A673 (cell line): ENCODE data around the gene ESPN. TPM values are rescaled to one million over a fixed set of nuclear protein-coding genes. Genes with fewer than 3 reads are reported as not detected.
"Not testable (repeated sequence)": the region's sequence is repeated elsewhere in the genome, so short reads cannot be mapped to it uniquely, and the experiment has no call there.

Experiments
- BruUV-seq: library from RNA; stranded (reverse); fragments of 400-500 nt; replicated peaks from 2 replicates; lab custom pipeline; 2021; lab: Mats Ljungman, UMichigan
- CTCF ChIA-PET: fragments of 300-600 bp; sonication (Branson Sonifier 250); formaldehyde crosslinking; loops from one replicate; lab custom pipeline; 2022; ENCODE audit warnings: antibody characterized with exemption; lab: Charles Lee
- POLR2A ChIA-PET: fragments of 300-600 bp; sonication (Branson Sonifier 250); formaldehyde crosslinking; loops from one replicate; lab custom pipeline; 2022; ENCODE audit warnings: antibody characterized with exemption; ENCODE audit not compliant: low non-redundant PET; lab: Charles Lee
- DNase-seq: peaks from one replicate; pipeline ENCODE4 v3.0.0-alpha.2; 2015; ENCODE audit warnings: low spot score
- H3K27ac ChIP-seq: fragments of 200-600 bp; sonication (generic); 2 replicates; pipeline ENCODE4 v1.5.1; 2016; ENCODE audit warnings: mixed run types, low read depth, mild to moderate bottlenecking, mixed read lengths, antibody characterized with exemption, low read length; ENCODE audit not compliant: poor library complexity, severe bottlenecking
- H3K27me3 ChIP-seq: fragments of 200-600 bp; sonication (generic); replicated peaks from 2 replicates; pipeline ENCODE4 v1.6.1; 2017; ENCODE audit warnings: mixed run types, low read depth, mild to moderate bottlenecking, mixed read lengths, antibody characterized with exemption, low read length; ENCODE audit not compliant: insufficient read depth, poor library complexity
- H3K36me3 ChIP-seq: fragments of 200-600 bp; sonication (generic); 2 replicates; pipeline ENCODE4 v1.6.1; 2016; ENCODE audit warnings: mixed run types, mild to moderate bottlenecking, mixed read lengths, antibody characterized with exemption, low read length; ENCODE audit not compliant: insufficient read depth, poor library complexity, severe bottlenecking
- H3K4me1 ChIP-seq: fragments of 200-600 bp; sonication (generic); 2 replicates; pipeline ENCODE4 v1.6.1; 2017; ENCODE audit warnings: mixed run types, mild to moderate bottlenecking, mixed read lengths, antibody characterized with exemption, low read length; ENCODE audit not compliant: insufficient read depth, poor library complexity, severe bottlenecking
- H3K4me3 ChIP-seq: fragments of 200-600 bp; sonication (generic); 2 replicates; pipeline ENCODE4 v1.5.1; 2016; ENCODE audit warnings: low read depth, mixed run types, mild to moderate bottlenecking, mixed read lengths, low read length; ENCODE audit not compliant: poor library complexity, severe bottlenecking
- H3K9me3 ChIP-seq: fragments of 200-600 bp; sonication (generic); 2 replicates; pipeline ENCODE4 v1.6.1; 2016; ENCODE audit warnings: mixed run types, low read depth, mild to moderate bottlenecking, mixed read lengths, antibody characterized with exemption, low read length; ENCODE audit not compliant: poor library complexity, severe bottlenecking
- EZH2 ChIP-seq: fragments of 200-600 bp; sonication (generic); IDR thresholded peaks from 2 replicates; pipeline ENCODE4 v1.6.1; 2017; ENCODE audit warnings: borderline replicate concordance, low read depth, mild to moderate bottlenecking, mixed read lengths, antibody characterized with exemption, low read length; ENCODE audit not compliant: poor library complexity, severe bottlenecking
- intact Hi-C: fragments of 100-400 bp; cut with micrococcal nuclease; formaldehyde crosslinking; loops from one replicate; pipeline ENCODE4 v1.10.0; 2022; ENCODE audit not compliant: unreplicated experiment
- total RNA-seq: library from RNA; stranded (reverse); gene quantifications from 2 replicates; pipeline ENCODE4 v1.2.3, GENCODE V29; 2021
- TF ChIP-seq, protein P1 (sequence below): fragments of 300-800, 200-600 bp; sonication (generic); conservative IDR thresholded peaks from 2 replicates; pipeline ENCODE4 v1.5.1; 2017; ENCODE audit warnings: low read depth, mild to moderate bottlenecking, antibody characterized with exemption, low read length, moderate library complexity, mixed read lengths

ESPN gene
- total RNA-seq, 1 experiment from 2014 or later = not detected

DNA sequence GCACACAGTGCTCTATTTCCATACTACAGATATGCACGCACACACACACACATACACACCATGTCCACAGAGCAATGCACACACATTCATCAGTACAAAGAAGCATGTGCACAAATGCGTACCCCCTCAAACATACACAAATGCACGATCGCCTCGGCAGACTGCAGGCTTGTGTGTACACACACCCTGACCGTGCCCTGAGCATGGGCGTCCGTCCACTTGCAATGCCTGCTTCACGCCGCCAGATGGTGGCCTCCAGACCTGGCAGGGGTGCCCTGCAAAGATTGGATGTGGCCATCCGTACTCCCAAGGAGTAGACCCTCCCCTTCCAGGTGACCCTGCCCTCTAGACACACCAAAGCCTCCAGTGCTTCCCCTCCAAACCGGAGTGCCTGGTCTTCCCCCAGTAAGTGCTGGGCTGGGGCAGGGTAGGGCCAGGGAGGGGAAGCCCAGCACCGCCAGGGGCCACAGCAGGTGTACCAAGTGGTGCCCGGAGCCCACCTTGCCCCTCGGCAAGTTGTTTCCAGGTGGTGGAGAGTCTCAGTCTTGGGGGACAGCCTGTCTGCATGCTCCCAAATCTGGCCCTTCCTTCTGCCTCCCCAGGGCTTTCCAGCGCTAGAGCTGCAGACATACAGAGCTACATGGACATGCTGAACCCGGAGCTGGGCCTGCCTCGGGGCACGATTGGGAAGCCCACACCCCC, 20.6 kb downstream of the ESPN start:
- H3K4me1 ChIP-seq = no peaks in the 10 kb centered on the region
- no peaks in the 10 kb centered on the region for H3K36me3 ChIP-seq
- peaks cover 40% of the 10 kb centered on the region for H3K27me3 ChIP-seq
- ChIA-PET CTCF (interaction anchor here (1.2 kb wide), 1 partner anchor 22 kb away, joined by 4 read pairs; no protein-coding TSS in a partner anchor), POLR2A (no interaction called here)
- H3K27ac ChIP-seq = no peak overlapping the region
- H3K9me3 ChIP-seq = no peaks in the 10 kb centered on the region
- DNase-seq = no peak
- BruUV-seq = no TSS peak
- no peak overlapping the region for H3K4me3 ChIP-seq
- TF ChIP-seq, protein P1, sequence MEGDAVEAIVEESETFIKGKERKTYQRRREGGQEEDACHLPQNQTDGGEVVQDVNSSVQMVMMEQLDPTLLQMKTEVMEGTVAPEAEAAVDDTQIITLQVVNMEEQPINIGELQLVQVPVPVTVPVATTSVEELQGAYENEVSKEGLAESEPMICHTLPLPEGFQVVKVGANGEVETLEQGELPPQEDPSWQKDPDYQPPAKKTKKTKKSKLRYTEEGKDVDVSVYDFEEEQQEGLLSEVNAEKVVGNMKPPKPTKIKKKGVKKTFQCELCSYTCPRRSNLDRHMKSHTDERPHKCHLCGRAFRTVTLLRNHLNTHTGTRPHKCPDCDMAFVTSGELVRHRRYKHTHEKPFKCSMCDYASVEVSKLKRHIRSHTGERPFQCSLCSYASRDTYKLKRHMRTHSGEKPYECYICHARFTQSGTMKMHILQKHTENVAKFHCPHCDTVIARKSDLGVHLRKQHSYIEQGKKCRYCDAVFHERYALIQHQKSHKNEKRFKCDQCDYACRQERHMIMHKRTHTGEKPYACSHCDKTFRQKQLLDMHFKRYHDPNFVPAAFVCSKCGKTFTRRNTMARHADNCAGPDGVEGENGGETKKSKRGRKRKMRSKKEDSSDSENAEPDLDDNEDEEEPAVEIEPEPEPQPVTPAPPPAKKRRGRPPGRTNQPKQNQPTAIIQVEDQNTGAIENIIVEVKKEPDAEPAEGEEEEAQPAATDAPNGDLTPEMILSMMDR = no peak
- TF ChIP-seq EZH2 = no peak
- intact Hi-C loops = no loop called here

DNA sequence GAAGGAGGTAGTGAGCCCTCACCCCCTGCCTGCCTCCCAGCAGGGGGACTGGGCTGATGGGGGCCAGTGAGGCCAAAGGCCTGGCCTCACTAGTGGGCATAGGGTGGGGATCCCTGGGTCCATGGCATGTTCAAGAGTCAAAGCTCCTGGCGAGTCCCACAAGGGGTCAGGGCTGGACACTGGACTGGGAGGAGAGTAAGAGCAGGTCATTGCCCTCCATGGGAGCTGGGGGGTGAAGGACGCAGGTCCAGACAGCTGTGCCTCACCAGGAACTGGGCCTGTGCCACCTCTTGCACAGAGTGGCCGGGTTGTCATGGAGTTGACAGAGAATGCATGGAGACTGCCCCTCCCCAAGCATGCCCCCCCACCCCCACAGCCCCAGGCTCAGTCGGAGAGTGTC, 21.4 kb downstream of the ESPN start:
- intact Hi-C loops, H3K9me3 ChIP-seq, H3K27ac ChIP-seq, H3K36me3 ChIP-seq, CTCF ChIA-PET, POLR2A ChIA-PET, DNase-seq, H3K4me3 ChIP-seq, BruUV-seq, H3K4me1 ChIP-seq: not testable (repeated sequence)
- peaks cover 47% of the 10 kb centered on the region for H3K27me3 ChIP-seq

DNA sequence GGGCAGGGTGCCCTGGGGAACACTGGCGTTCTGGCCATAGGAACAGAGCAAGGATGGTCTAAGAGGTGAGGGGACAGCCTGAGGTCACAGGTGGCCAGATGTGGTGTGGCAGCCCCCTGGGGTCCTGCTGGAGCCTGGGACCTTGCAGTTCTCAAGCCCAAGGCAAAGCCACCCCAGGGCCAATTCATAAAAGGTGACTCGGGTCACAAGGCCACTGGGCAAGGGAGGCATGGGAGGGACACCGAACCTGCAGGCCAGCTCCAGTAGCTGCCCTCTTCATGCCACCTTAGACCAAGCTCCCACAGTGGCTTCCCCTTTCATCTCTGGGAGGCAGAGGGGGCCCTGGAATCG, 22.1 kb downstream of the ESPN start:
- Histone ChIP-seq H3K4me1 (no peaks in the 10 kb centered on the region), H3K36me3 (no peaks in the 10 kb centered on the region), H3K27ac (no peak overlapping the region), H3K9me3 (no peaks in the 10 kb centered on the region), H3K27me3 (peaks cover 54% of the 10 kb centered on the region), H3K4me3 (no peak overlapping the region)
- DNase-seq = no peak
- TF ChIP-seq, protein P1 = no peak
- TF ChIP-seq EZH2 = no peak
- ChIA-PET POLR2A (no interaction called here), CTCF (no interaction called here)
- intact Hi-C loops = no loop called here
- BruUV-seq = no TSS peak
